Jurkat, Clone E6-1 (cell line): ENCODE data around the gene CTSD.
A peak's percentile ranks its signal among the peaks of the same experiment; 100 is the strongest.

Source experiments
- DNase-seq: peaks from one replicate; pipeline ENCODE4 v3.0.0-alpha.2; 2011; ENCODE audit warnings: low read depth, low spot score
- H3K4me3 ChIP-seq: 2 replicates; pipeline ENCODE4 v1.5.1; 2011; ENCODE audit warnings: mild to moderate bottlenecking, low read length, control low read depth, moderate library complexity

The CTSD gene

GRCh38 chr11:1759151-1759850 is 4.4 kb downstream of the CTSD start:
- no peak for DNase-seq
- H3K4me3 ChIP-seq = no peak overlapping the region

GRCh38 chr11:1758611-1759150 is 5.0 kb downstream of the CTSD start:
- peak overlapping the region; percentile 46 for H3K4me3 ChIP-seq
- no peak for DNase-seq

- H3K4me3 ChIP-seq = peak overlapping the region; percentile 46
- DNase-seq = peak; percentile 86
Observed at GRCh38 chr11:1757861-1758610, 5.7 kb downstream of the CTSD start.

GRCh38 chr11:1756791-1757771 is 6.6 kb downstream of the CTSD start:
- DNase-seq = no peak
- H3K4me3 ChIP-seq = peak overlapping the region; percentile 46

GRCh38 chr11:1755692-1756561 is 7.8 kb downstream of the CTSD start:
- no peak overlapping the region for H3K4me3 ChIP-seq
- DNase-seq = peak; percentile 67

GRCh38 chr11:1755344-1755691 is 8.4 kb downstream of the CTSD start:
- H3K4me3 ChIP-seq = no peak overlapping the region
- no peak for DNase-seq

- no peak for DNase-seq
Observed at GRCh38 chr11:1754376-1755150, 9.2 kb downstream of the CTSD start.

GRCh38 chr11:1753929-1754305 is 9.8 kb downstream of the CTSD start:
- DNase-seq = no peak
- no peak overlapping the region for H3K4me3 ChIP-seq

More at GRCh38 chr11:1754376-1755150, 9.2 kb downstream of the CTSD start:
- no peak overlapping the region for H3K4me3 ChIP-seq

- no peak overlapping the region for H3K4me3 ChIP-seq
- DNase-seq = no peak
Observed at GRCh38 chr11:1753229-1753928, 10.3 kb downstream of the CTSD start.

- DNase-seq = no peak
- H3K4me3 ChIP-seq = no peak overlapping the region
Observed at GRCh38 chr11:1752907-1753228, 10.9 kb downstream of the CTSD start.

- no peak for DNase-seq
- no peak overlapping the region for H3K4me3 ChIP-seq
Observed at GRCh38 chr11:1751999-1752906, 11.5 kb downstream of the CTSD start.

- DNase-seq = no peak
- H3K4me3 ChIP-seq = no peak overlapping the region
Observed at GRCh38 chr11:1751531-1751921, 12.2 kb downstream of the CTSD start.

- no peak overlapping the region for H3K4me3 ChIP-seq
- DNase-seq = no peak
Observed at GRCh38 chr11:1750840-1751530, 12.7 kb downstream of the CTSD start.

GRCh38 chr11:1750481-1750839 is 13.3 kb downstream of the CTSD start, which contains the start of gene IFITM10:
IFITM10 (minus strand) TSS chr11:1750595; CDS start chr11:1750442, 153 bp downstream.
- DNase-seq = no peak

GRCh38 chr11:1749395-1750351 is 14.1 kb downstream of the CTSD start:
- DNase-seq = no peak

More at GRCh38 chr11:1750481-1750839, 13.3 kb downstream of the CTSD start, which contains the start of gene IFITM10:
- H3K4me3 ChIP-seq = no peak within 1 kb of the TSS

More at GRCh38 chr11:1749395-1750351, 14.1 kb downstream of the CTSD start:
- no peak overlapping the region for H3K4me3 ChIP-seq
